ENCODE results near the gene OTOGL.

The OTOGL gene

DNA sequence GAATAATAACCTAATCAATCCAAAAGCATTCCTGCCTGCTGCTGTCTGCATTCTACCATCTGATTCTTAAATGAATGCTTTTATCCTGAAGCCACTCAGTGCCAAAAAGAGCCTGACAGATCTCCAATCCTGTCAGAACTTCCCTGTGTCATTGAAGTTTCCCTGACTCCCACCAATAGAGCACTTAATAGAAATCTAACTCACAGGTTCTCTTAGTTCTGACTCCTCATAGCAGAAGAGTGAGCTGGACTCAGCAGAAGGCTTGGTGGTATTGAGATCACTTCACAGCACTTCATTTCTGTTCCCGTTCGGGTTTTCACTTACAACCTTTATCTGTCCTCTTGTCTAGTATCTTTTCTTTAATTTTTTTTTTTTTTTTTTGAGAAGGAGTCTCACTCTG lies 102.6 kb downstream of the OTOGL start:
- TF ChIP-seq, protein P1, sequence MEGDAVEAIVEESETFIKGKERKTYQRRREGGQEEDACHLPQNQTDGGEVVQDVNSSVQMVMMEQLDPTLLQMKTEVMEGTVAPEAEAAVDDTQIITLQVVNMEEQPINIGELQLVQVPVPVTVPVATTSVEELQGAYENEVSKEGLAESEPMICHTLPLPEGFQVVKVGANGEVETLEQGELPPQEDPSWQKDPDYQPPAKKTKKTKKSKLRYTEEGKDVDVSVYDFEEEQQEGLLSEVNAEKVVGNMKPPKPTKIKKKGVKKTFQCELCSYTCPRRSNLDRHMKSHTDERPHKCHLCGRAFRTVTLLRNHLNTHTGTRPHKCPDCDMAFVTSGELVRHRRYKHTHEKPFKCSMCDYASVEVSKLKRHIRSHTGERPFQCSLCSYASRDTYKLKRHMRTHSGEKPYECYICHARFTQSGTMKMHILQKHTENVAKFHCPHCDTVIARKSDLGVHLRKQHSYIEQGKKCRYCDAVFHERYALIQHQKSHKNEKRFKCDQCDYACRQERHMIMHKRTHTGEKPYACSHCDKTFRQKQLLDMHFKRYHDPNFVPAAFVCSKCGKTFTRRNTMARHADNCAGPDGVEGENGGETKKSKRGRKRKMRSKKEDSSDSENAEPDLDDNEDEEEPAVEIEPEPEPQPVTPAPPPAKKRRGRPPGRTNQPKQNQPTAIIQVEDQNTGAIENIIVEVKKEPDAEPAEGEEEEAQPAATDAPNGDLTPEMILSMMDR (IDR thresholded peaks at IDR 0.05), result no peak
- TF ChIP-seq ZFX (IDR thresholded peaks at IDR 0.05; ENCODE audit: borderline replicate concordance), result no peak
- H3K27ac ChIP-seq, result no peak overlapping the region

DNA sequence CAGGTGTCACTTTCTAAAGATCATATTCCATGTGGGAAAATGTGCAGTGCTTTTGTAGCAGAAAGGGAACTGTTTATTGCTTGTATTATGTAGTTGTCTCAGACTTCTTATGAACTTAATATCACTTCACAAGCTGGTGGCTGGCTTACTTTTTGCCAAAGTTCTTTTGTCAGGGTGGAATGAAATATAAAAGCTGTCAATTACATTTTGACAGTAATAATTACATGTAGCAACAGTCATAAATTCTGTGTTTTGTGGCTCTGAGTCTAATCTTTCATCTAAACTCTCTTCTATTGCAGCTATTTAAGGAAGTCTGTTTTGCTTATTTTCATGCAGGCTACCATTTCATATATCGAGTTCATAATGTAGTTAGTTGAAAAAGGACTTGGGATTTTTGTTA lies 106.6 kb downstream of the OTOGL start:
- TF ChIP-seq, protein P1 (IDR thresholded peaks at IDR 0.05), result no peak
- TF ChIP-seq ZFX (IDR thresholded peaks at IDR 0.05; ENCODE audit: borderline replicate concordance), result no peak
- H3K27ac ChIP-seq, result no peak overlapping the region

DNA sequence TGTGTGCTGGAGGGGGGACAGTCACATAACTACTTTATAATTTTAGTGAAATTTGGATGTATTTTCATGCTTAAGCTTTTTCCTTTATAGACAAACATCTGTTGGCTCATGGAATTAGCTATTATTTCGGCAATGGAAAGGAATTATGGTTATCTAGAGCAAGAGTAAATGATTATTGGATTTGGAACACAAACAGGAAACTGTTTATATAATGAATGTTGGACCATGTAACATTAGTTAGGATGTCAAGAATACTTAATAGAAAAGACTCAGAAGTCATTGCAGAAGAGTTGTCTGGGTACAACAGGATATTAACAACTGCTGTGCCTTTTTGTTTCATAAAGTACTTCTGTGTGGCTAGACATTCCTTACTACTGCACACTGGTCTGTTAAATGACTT lies 108.7 kb downstream of the OTOGL start:
- no peak overlapping the region for H3K27ac ChIP-seq
- no peak for TF ChIP-seq ZFX (IDR thresholded peaks at IDR 0.05; ENCODE audit: borderline replicate concordance)
- TF ChIP-seq, protein P1 (IDR thresholded peaks at IDR 0.05), result no peak

DNA sequence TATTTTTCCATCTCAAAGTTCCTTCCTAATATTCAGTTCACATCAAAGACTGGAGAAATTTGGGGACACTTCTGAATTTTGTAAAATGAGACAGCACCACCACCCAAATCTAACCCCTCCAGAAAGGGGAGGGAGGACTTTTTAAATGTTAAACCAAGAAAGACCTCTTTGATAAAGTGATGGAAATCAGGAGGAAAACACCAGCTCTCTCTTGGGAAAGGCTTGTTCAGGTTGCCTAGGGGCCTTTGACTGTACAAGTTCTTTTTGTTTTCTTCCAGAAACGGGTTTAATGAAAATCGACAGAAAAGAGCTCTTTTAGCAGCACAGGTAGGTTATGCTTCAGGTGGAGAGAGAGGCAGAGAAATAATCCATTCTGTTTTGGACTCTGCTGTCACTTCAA lies 112.3 kb downstream of the OTOGL start:
- no peak for TF ChIP-seq ZFX (IDR thresholded peaks at IDR 0.05; ENCODE audit: borderline replicate concordance)
- TF ChIP-seq, protein P1 (IDR thresholded peaks at IDR 0.05), result no peak
- no peak overlapping the region for H3K27ac ChIP-seq

DNA sequence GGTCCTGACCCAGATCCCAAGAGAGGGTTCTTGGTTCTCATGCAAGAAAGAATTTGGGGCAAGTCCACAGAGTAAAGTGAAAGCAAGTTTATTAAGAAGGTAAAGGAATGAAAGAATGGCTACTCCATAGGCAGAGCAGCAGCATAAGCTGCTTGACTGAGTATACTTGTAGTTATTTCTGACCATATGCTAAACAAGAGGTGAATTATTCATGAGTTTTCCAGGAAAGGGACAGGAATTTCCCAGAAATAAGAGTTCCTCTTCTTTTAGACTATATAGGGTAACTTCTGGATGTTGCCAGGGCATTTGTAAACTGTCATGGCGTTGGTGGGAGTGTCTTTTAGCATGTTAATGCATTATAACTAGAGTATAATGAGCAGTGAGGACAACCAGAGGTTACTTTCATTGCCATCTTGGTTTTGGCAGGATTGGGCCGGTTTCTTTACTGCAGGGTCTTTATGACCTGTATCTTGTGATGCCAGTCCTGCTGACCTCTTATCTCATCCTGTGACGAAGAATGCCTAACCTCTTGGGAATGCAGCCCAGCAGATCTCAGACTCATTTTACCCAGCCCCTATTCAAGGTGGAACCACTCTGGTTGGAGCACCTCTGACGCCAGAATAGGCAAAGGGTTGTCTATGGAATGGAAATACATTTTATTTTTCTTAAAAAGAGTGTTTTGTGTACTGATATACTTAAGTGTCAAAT lies 113.8 kb downstream of the OTOGL start:
- H3K27ac ChIP-seq, result no peak overlapping the region
- no peak for TF ChIP-seq ZFX (IDR thresholded peaks at IDR 0.05; ENCODE audit: borderline replicate concordance)
- TF ChIP-seq, protein P1 (IDR thresholded peaks at IDR 0.05), result no peak

DNA sequence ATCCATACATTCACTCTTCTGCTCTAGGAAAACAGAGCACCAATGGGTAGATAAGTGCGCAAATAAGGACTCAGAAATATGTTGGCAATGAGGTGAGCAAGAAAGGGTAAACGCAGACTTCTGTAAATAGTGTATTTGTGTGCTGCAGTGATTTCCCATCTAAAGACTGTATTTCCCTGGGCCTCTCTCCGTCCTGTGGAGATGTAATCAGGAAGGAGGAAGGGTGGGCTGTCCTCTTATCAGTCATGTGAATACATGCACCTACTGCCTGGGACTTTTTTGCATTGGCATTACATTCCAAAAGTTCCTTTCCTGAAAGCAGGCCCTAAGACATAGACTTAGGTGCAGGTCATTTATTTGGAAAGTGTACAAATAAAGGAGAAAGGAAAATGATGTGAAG lies 114.5 kb downstream of the OTOGL start:
- no peak overlapping the region for H3K27ac ChIP-seq
- TF ChIP-seq, protein P1 (IDR thresholded peaks at IDR 0.05), result no peak
- no peak for TF ChIP-seq ZFX (IDR thresholded peaks at IDR 0.05; ENCODE audit: borderline replicate concordance)

DNA sequence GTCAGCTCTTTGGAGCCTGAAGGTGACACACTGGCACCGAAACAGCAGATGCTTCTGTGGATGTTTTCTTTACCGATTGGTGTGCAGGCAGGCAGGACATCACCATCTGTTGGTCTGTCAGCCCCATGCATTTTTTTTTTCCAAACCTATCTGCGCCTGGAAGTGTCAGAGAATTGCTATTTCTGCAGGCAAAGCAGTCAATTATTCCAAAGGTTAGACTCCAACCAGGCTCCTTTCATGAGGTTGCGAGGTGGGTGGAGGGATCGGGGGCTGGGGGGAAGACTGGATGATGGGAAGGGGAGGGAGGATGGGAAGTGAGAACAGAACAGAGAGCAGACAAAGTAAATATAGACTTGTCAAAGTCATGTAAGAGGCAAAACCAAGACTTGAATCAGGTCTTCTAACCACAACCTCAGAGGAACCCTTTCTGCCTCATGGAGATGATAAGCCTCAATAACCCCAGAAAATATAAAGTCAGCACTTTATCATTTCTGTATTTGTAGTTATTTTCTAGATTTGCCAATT lies 117.7 kb downstream of the OTOGL start:
- TF ChIP-seq, protein P1 (IDR thresholded peaks at IDR 0.05), result no peak
- no peak for TF ChIP-seq ZFX (IDR thresholded peaks at IDR 0.05; ENCODE audit: borderline replicate concordance)
- H3K27ac ChIP-seq, result no peak overlapping the region

DNA sequence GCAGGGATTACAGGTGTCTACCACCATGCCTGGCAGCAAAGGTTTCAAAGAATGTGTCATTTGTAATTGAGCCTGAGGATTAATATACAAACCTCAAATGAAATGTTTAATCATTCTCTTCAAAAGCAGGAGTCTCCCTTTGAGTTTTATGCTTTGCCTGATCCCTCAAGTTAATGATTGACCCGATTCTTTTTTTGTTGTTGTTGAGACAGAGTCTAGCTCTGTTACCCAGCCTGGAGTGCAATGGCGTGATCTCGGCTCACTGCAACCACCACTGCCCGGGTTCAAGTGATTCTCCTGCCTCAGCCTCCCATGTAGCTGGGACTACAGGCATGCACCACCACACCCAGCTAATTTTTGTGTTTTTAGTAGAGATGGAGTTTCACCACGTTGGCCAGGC lies 119.6 kb downstream of the OTOGL start:
- H3K27ac ChIP-seq, result peak overlapping the region; percentile 26; the same call in 1 of the 2 replicates
